Karpas-422 (cell line): ENCODE results near the gene NSFL1C. TPM values are rescaled to one million over a fixed set of nuclear protein-coding genes. Genes with fewer than 3 reads are reported as not detected.

ENCODE experiments used
- DNase-seq: peaks from one replicate; pipeline ENCODE4 v3.0.0-alpha.2; 2015
- H2AFZ ChIP-seq: fragments of 200-600 bp; sonication (generic); 2 replicates; pipeline ENCODE4 v1.6.1; 2014; ENCODE audit warnings: antibody characterized with exemption, low read length, mixed read lengths
- H3K27ac ChIP-seq: fragments of 200-600 bp; sonication (generic); 2 replicates; pipeline ENCODE4 v1.5.1; 2014; ENCODE audit warnings: mild to moderate bottlenecking, low read length, moderate library complexity
- H3K27me3 ChIP-seq: fragments of 200-600 bp; sonication (generic); 2 replicates; pipeline ENCODE4 v1.6.1; 2014; ENCODE audit warnings: low read length, mixed read lengths
- H3K36me3 ChIP-seq: fragments of 200-600 bp; sonication (generic); 2 replicates; pipeline ENCODE4 v1.6.1; 2014; ENCODE audit warnings: low read length, mixed read lengths; ENCODE audit not compliant: insufficient read depth
- H3K4me1 ChIP-seq: fragments of 200-600 bp; sonication (generic); 2 replicates; pipeline ENCODE4 v1.6.1; 2014; ENCODE audit warnings: mild to moderate bottlenecking, low read length, mixed read lengths
- H3K4me2 ChIP-seq: fragments of 200-600 bp; sonication (generic); 2 replicates; pipeline ENCODE4 v1.6.1; 2014; ENCODE audit warnings: low read length, low read depth, mild to moderate bottlenecking; ENCODE audit not compliant: poor library complexity, severe bottlenecking
- H3K4me3 ChIP-seq: fragments of 200-600 bp; sonication (generic); 2 replicates; pipeline ENCODE4 v1.5.1; 2014; ENCODE audit warnings: mild to moderate bottlenecking, antibody characterized with exemption, low read length, mixed read lengths
- H3K79me2 ChIP-seq: fragments of 200-600 bp; sonication (generic); 2 replicates; pipeline ENCODE4 v1.6.1; 2014; ENCODE audit warnings: mild to moderate bottlenecking, low read length, mixed read lengths
- H3K9ac ChIP-seq: fragments of 200-600 bp; sonication (generic); 2 replicates; pipeline ENCODE4 v1.6.0; 2014; ENCODE audit warnings: low read length
- H3K9me2 ChIP-seq: fragments of 200-600 bp; sonication (generic), shearing (Covaris generic); replicated peaks from 2 replicates; pipeline ENCODE4 v1.6.0; 2014; ENCODE audit warnings: mild to moderate bottlenecking, low read length, moderate library complexity; ENCODE audit not compliant: insufficient read depth
- H3K9me3 ChIP-seq: fragments of 300-700, 200-600 bp; sonication (generic); 2 replicates; pipeline ENCODE4 v1.6.1; 2014; ENCODE audit warnings: low read length, mixed read lengths
- H4K20me1 ChIP-seq: fragments of 200-600 bp; sonication (generic); 2 replicates; pipeline ENCODE4 v1.6.1; 2014; ENCODE audit warnings: mild to moderate bottlenecking, antibody characterized with exemption, low read length, low read depth; ENCODE audit not compliant: insufficient read depth
- total RNA-seq: library from RNA; depleted of rRNA; stranded (reverse); fragments of >200 nt; shearing (Covaris generic); gene quantifications from 2 replicates; pipeline ENCODE4 v1.2.3, GENCODE V29; 2014; ENCODE audit warnings: low replicate concordance

Gene NSFL1C
- total RNA-seq, 1 experiment from 2014 or later: 19.4 TPM

DNA sequence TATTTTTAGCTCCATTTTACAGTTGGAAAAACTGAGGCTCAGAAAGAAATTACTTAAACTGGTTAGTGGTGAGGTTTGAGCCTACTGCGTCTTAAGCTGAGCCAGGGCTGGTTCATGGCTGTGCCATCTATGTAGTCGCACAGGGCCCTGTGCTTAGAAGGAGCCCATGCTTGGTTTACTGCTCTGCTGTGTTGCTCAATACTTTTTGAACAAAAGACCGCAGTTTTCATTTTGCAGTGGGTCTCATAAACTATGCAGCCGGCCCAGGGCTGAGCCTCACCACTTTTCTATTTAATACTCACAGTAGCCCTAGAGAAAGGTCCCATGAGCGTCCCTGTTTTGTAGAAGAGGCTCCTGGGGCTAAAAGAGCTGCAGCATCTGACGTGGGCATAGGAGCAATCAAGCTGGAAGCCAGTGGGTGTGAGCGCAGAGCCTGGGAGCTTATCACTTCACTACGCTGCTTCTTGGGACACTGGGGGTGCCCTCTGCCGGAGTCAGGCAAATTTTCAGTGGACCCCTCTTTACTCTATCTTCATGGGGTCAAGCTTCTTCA, 24.1 kb upstream of the NSFL1C start:
- Histone ChIP-seq H3K79me2 (no peaks in the 10 kb centered on the region), H4K20me1 (no peaks in the 10 kb centered on the region), H3K9me3 (no peaks in the 10 kb centered on the region), H3K4me2 (no peak overlapping the region), H3K9me2 (no peaks in the 10 kb centered on the region), H3K27ac (no peak overlapping the region), H2AFZ (no peak overlapping the region), H3K4me3 (no peak overlapping the region), H3K4me1 (peaks cover 34% of the 10 kb centered on the region), H3K27me3 (no peaks in the 10 kb centered on the region), H3K9ac (no peak overlapping the region), H3K36me3 (no peaks in the 10 kb centered on the region)
- DNase-seq: no peak

DNA sequence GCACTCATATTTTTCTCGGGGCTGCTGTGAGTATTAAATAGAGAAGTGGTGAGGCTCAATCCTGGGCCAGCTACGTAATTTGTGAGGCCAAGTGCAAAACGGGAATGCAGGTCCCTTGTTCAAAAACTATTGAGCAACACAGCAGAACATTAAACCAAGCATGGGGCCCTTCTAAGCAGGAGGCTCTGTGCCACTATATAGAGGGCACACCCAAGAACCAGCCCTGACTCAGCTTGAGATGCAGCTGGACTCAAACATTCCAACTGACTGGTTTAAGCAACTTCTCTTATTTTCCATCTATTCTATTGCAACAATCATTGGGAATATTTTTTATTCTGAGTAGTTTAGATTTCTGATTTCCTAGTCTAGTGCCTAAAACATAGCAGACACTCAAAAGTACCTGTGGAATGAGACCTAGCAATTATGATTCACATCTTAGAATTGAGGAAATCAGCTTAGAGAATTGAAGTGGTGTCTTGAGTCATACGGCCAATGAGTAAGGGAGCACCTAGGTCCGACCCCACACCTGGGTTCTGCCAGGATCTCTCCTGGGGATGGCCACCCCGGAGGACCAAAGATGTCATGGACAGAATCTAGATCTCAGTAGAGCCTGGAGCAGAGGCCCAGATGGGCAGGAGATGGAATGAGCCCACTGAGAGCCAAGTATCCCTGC, 23.3 kb upstream of the NSFL1C start:
- H3K79me2 ChIP-seq: no peaks in the 10 kb centered on the region
- H3K4me2 ChIP-seq: no peak overlapping the region

DNA sequence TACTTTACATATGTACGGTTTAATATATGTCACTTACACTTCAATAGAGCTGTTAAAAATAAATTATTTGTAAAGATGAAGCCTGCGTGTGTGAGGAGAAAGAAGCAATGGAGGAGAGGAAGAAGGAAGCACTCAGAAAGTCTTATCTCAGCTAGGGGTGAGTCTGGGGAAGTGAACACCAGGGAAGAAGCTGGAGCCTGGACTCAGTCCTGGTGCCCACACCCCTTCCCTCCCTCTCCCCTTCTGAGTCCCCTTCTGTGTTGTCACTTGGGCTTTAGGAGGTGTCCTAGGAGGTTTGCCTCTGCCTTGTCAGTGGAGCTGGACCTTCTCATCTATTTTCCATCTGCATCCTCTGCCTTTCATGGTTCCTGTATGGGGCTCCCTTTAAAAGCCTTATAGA, 22.7 kb upstream of the NSFL1C start:
- H3K9me3 ChIP-seq: no peaks in the 10 kb centered on the region
- H3K27ac ChIP-seq: no peak overlapping the region
- H3K4me3 ChIP-seq: no peak overlapping the region
- DNase-seq: no peak
- no peak overlapping the region for H3K9ac ChIP-seq
- H3K27me3 ChIP-seq: no peaks in the 10 kb centered on the region
- H3K4me1 ChIP-seq: peaks cover 29% of the 10 kb centered on the region
- no peak overlapping the region for H3K4me2 ChIP-seq
- no peaks in the 10 kb centered on the region for H4K20me1 ChIP-seq
- no peak overlapping the region for H2AFZ ChIP-seq
- no peaks in the 10 kb centered on the region for H3K9me2 ChIP-seq
- no peaks in the 10 kb centered on the region for H3K36me3 ChIP-seq
- H3K79me2 ChIP-seq: no peaks in the 10 kb centered on the region

More for the DNA sequence above, 23.3 kb upstream of the NSFL1C start:
- DNase-seq: no peak
- Histone ChIP-seq H3K9me2 (no peaks in the 10 kb centered on the region), H3K36me3 (no peaks in the 10 kb centered on the region), H2AFZ (no peak overlapping the region), H3K4me3 (no peak overlapping the region), H3K9ac (no peak overlapping the region), H4K20me1 (no peaks in the 10 kb centered on the region), H3K27ac (no peak overlapping the region), H3K4me1 (peaks cover 29% of the 10 kb centered on the region), H3K9me3 (no peaks in the 10 kb centered on the region), H3K27me3 (no peaks in the 10 kb centered on the region)

DNA sequence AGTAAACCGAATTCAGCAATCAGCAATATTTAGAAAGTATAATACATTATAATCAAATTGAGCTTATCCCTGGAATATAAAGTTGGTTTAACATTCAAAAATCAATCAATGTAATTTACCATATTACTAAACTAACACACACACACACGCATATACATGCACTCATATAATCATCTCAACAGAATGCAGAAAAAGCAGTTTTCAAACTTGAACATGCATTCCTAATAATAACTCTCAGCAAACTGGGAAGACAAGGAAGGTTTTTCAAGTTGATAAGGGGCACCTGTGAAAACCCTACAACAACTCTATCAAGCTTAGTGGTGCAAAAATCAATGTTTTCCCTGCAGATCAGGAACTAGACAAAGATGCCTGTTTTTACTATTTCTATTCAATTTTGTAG, 19.9 kb upstream of the NSFL1C start:
- Histone ChIP-seq H3K9me3 (no peaks in the 10 kb centered on the region), H3K79me2 (no peaks in the 10 kb centered on the region), H3K9me2 (no peaks in the 10 kb centered on the region), H3K4me2 (no peak overlapping the region), H3K36me3 (no peaks in the 10 kb centered on the region), H2AFZ (no peak overlapping the region), H3K4me3 (no peak overlapping the region), H3K9ac (no peak overlapping the region), H3K4me1 (peaks cover 22% of the 10 kb centered on the region), H3K27ac (no peak overlapping the region), H4K20me1 (no peaks in the 10 kb centered on the region), H3K27me3 (no peaks in the 10 kb centered on the region)
- DNase-seq: no peak

DNA sequence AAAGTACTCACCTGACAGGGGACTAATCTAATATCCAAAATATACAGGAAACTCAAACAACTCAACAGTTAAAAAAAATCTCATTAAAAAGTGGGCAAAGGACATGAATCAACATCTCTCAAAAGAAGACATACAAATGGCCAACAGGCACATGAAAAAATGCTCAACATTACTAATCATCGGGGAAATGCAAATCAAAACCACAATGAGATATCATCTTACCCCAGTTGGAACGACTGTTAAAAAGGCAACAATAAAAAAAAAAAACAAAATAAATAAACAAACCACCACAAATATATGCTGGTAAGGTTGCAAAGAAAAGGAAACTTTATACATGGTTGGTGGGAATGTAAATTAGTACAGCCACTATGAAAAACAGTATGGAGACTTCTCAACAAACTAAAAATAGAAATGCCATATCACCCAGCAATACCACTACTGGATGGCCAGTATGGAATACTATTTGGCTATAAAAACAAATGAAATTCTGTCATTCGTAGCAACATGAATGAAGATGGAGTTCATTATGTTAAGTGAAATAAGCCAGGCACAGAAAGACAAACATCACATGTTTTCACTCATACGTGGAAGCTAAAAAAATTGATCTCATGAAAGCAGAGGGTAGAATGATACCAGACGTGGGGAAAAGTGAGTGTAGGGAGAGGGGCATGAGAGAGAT, 17.9 kb upstream of the NSFL1C start:
- H3K9me2 ChIP-seq: no peaks in the 10 kb centered on the region
- no peak overlapping the region for H3K9ac ChIP-seq
- peaks cover 20% of the 10 kb centered on the region for H3K4me1 ChIP-seq
- no peak overlapping the region for H3K4me3 ChIP-seq
- H3K27ac ChIP-seq: no peak overlapping the region
- DNase-seq: no peak
- H3K4me2 ChIP-seq: no peak overlapping the region
- H3K36me3 ChIP-seq: no peaks in the 10 kb centered on the region
- no peaks in the 10 kb centered on the region for H3K79me2 ChIP-seq
- H3K9me3 ChIP-seq: no peaks in the 10 kb centered on the region
- no peaks in the 10 kb centered on the region for H4K20me1 ChIP-seq
- H2AFZ ChIP-seq: no peak overlapping the region
- H3K27me3 ChIP-seq: no peaks in the 10 kb centered on the region

DNA sequence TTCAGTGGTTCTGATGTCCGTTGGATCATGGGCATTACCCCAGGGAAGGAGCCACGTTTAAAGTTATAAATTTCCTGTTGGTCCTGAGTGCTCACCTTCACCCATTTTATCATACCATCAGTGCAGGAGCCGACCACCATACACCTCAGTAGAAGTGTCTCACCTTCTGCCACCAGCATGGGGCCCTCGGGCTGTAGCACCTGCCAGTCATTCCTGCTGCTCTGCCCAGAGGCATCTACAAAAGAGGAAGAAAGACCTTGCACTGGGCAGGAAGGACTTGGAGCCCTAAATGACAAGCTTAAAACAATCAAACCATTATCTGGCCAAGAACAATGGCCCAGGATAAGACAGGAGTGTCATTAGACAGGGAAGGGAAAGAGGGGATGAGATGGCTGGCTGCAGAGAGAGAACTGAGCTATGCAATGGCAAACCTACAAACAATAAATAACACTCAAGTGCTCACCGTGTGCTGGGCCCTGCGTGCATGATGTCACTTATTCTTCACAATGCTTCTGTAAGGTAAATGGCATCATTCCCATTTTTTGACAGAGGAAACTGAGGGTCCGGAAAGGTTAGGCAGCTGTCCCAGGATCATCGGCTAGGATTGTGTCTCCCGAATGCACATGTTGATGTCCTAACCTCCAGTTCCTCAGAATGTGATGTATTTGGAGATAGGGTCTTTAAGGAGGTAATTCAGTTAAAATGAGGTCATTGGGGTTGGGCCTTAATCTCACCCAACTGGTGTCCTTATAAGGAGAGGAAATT, 13.4 kb upstream of the NSFL1C start:
- no peak overlapping the region for H3K27ac ChIP-seq
- no peak overlapping the region for H2AFZ ChIP-seq
- DNase-seq: no peak
- no peaks in the 10 kb centered on the region for H4K20me1 ChIP-seq
- no peaks in the 10 kb centered on the region for H3K36me3 ChIP-seq
- H3K27me3 ChIP-seq: no peaks in the 10 kb centered on the region
- no peak overlapping the region for H3K9ac ChIP-seq
- H3K4me1 ChIP-seq: peaks cover 20% of the 10 kb centered on the region
- no peak overlapping the region for H3K4me3 ChIP-seq
- no peaks in the 10 kb centered on the region for H3K9me3 ChIP-seq
- H3K79me2 ChIP-seq: no peaks in the 10 kb centered on the region
- no peaks in the 10 kb centered on the region for H3K9me2 ChIP-seq
- no peak overlapping the region for H3K4me2 ChIP-seq

DNA sequence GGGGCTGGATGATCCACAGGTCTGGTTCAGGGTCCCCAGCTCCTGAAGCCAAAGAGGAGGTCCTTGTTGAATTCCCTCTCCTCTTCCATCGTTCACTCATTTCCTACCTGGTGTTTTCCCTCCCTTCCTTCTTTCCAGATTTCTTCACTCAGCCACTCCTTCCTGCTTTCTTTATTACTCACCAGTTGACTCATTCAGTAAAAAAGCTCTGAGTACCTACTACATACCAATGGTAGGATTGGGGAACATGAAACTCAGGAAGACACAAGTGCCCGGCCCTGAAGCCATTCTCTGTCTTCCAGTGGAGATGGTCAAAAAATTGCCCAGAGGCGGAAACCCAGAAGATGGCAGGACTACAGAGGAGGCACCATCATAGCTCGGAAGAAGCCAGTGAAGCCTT, 11.9 kb upstream of the NSFL1C start:
- H3K9me2 ChIP-seq: no peaks in the 10 kb centered on the region
- no peaks in the 10 kb centered on the region for H3K36me3 ChIP-seq
- no peak overlapping the region for H3K9ac ChIP-seq
- H3K4me3 ChIP-seq: no peak overlapping the region
- no peaks in the 10 kb centered on the region for H3K79me2 ChIP-seq
- DNase-seq: no peak
- H3K27ac ChIP-seq: no peak overlapping the region
- no peaks in the 10 kb centered on the region for H3K9me3 ChIP-seq
- no peaks in the 10 kb centered on the region for H4K20me1 ChIP-seq
- peaks cover 8% of the 10 kb centered on the region for H3K4me1 ChIP-seq
- H2AFZ ChIP-seq: no peak overlapping the region
- no peaks in the 10 kb centered on the region for H3K27me3 ChIP-seq
- no peak overlapping the region for H3K4me2 ChIP-seq

DNA sequence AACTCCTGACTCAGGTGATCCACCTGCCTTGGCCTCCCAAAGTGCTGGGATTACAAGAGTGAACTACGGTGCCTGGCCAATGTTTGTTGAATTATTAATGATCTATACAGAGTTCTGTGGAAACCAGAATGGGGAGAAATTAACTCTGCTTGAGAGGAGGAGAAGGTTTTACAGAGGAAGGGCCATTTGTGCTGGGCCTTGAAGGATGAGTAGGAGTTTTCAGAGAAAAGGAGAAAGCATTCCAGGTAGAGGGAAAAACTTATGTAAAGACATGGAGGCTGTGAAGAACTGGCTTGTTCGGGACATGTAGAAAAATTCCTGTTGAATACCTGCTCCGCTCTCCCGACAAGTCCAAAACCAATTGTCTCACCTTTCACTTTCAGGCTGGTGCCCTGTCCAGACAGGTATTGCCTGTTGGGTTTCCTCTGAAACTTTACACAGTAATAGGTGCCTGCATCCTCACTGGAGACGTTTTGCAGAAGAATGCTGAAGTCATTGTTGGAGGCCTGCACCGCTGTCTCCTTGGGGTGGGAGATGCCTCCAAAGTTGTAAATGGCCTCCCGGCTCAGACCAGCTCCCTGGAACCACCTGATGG, 11.3 kb upstream of the NSFL1C start:
- no peak overlapping the region for H3K9ac ChIP-seq
- H3K4me1 ChIP-seq: peaks cover 4% of the 10 kb centered on the region
- no peak overlapping the region for H2AFZ ChIP-seq
- no peaks in the 10 kb centered on the region for H3K27me3 ChIP-seq
- H3K9me3 ChIP-seq: no peaks in the 10 kb centered on the region
- no peak overlapping the region for H3K4me3 ChIP-seq
- H3K27ac ChIP-seq: no peak overlapping the region
- H4K20me1 ChIP-seq: no peaks in the 10 kb centered on the region
- no peaks in the 10 kb centered on the region for H3K79me2 ChIP-seq
- H3K4me2 ChIP-seq: no peak overlapping the region
- DNase-seq: no peak
- no peaks in the 10 kb centered on the region for H3K36me3 ChIP-seq
- H3K9me2 ChIP-seq: no peaks in the 10 kb centered on the region
